HEK293T (cell line): ENCODE measurements around the gene LRRC4C.

ENCODE experiments used
- CTCF ChIA-PET: fragments of 350-600 bp; formaldehyde crosslinking; extraction: SDS; loops from one replicate; lab custom pipeline; 2021; ENCODE audit warnings: antibody characterized with exemption, inconsistent platforms; lab: Yijun Ruan, JAX
- POLR2A ChIA-PET: fragments of 350-600 bp; formaldehyde crosslinking; extraction: SDS; loops from one replicate; lab custom pipeline; 2020; ENCODE audit warnings: antibody characterized with exemption, inconsistent platforms; lab: Yijun Ruan, JAX
- DNase-seq: peaks from one replicate; pipeline ENCODE4 v3.0.0; 2012; ENCODE audit warnings: mixed read lengths; ENCODE audit errors: extremely low spot score
- BHLHE40 ChIP-seq: fragments of 450-650 bp; IDR thresholded peaks from 2 replicates; pipeline ENCODE4 v1.6.1; 2016; ENCODE audit warnings: mild to moderate bottlenecking, moderate library complexity, borderline replicate concordance
- CTBP1 ChIP-seq: fragments of 450-650 bp; IDR thresholded peaks from 2 replicates; pipeline ENCODE4 v1.6.1; 2016; ENCODE audit warnings: borderline replicate concordance
- ELF4 ChIP-seq: fragments of 450-650 bp; IDR thresholded peaks from 2 replicates; pipeline ENCODE4 v1.6.1; 2017; ENCODE audit warnings: antibody characterized with exemption
- FOXA1 ChIP-seq: fragments of 450-650 bp; IDR thresholded peaks from 2 replicates; pipeline ENCODE4 v1.6.1; 2016; ENCODE audit warnings: mild to moderate bottlenecking
- FOXK2 ChIP-seq: fragments of 450-650 bp; IDR thresholded peaks from 2 replicates; pipeline ENCODE4 v1.6.1; 2016; ENCODE audit warnings: mild to moderate bottlenecking
- FOXM1 ChIP-seq: fragments of 450-650 bp; IDR thresholded peaks from 2 replicates; pipeline ENCODE4 v1.6.1; 2017; ENCODE audit warnings: mild to moderate bottlenecking, borderline replicate concordance
- HDGF ChIP-seq: fragments of 450-650 bp; IDR thresholded peaks from 2 replicates; pipeline ENCODE4 v1.6.1; 2017; ENCODE audit warnings: antibody characterized with exemption, borderline replicate concordance
- L3MBTL2 ChIP-seq: fragments of 450-650 bp; conservative IDR thresholded peaks from 2 replicates; pipeline ENCODE4 v1.6.1; 2016; ENCODE audit warnings: mild to moderate bottlenecking
- NFRKB ChIP-seq: fragments of 450-650 bp; IDR thresholded peaks from 2 replicates; pipeline ENCODE4 v1.6.1; 2016; ENCODE audit warnings: mild to moderate bottlenecking, moderate library complexity
- SUZ12 ChIP-seq: fragments of 450-650 bp; IDR thresholded peaks from 2 replicates; pipeline ENCODE4 v1.6.1; 2016; ENCODE audit warnings: mild to moderate bottlenecking
- TARDBP ChIP-seq: fragments of 450-650 bp; IDR thresholded peaks from 2 replicates; pipeline ENCODE4 v1.6.1; 2016
- ZNF384 ChIP-seq: fragments of 450-650 bp; IDR thresholded peaks from 2 replicates; pipeline ENCODE4 v1.6.1; 2016
- TF ChIP-seq, protein P1 (sequence below): fragments of 450-650 bp; IDR thresholded peaks from 2 replicates; pipeline ENCODE4 v1.6.1; 2016

The LRRC4C gene

DNA sequence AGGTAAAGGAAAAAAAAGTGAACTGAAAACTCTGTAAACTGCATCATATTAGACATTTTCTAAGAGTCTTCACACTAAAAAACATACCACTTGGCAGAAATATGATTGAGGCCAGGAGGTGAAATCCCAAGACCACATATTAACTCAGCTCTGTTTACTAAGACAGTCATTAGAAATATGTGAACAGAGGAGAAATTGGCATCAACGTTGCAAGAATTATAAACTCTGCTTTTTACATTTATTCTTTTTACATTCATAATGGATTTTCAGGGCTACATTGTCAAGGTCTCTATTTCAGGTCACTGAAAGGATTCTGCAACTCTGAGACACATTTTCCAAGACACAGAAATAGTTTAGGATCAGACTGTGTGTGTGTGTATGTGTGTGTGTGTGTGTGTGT lies 1364.0 kb downstream of the LRRC4C start:
- ChIA-PET CTCF (no interaction called here), POLR2A (no interaction called here)
- TF ChIP-seq NFRKB (no peak), TARDBP (no peak), FOXM1 (no peak), HDGF (no peak), SUZ12 (no peak), CTBP1 (no peak)
- no peak for DNase-seq

DNA sequence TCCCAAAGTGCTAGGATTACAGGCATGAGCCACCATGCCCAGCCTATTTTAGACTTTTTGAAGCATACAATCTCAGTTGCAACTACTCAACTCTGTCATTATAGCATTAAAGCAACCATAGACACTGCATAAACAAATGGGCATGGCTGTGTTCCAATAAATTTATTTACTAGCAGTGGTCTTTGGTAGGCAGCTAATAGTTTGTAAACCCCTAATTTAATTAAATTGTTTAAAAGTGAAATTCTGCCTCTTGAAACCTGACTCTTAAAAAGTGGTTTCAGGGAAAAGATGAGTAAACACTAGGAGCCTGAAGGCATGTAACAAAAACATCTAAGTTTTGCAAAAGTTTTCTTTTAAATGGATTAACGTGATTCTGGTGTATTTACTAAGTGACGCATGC lies 1364.5 kb downstream of the LRRC4C start:
- ChIA-PET POLR2A (no interaction called here), CTCF (no interaction called here)
- TF ChIP-seq NFRKB (no peak), CTBP1 (no peak), L3MBTL2 (no peak), BHLHE40 (no peak), FOXM1 (no peak), TARDBP (no peak), ZNF384 (no peak), FOXK2 (no peak), ELF4 (no peak), FOXA1 (no peak)
- TF ChIP-seq, protein P1, sequence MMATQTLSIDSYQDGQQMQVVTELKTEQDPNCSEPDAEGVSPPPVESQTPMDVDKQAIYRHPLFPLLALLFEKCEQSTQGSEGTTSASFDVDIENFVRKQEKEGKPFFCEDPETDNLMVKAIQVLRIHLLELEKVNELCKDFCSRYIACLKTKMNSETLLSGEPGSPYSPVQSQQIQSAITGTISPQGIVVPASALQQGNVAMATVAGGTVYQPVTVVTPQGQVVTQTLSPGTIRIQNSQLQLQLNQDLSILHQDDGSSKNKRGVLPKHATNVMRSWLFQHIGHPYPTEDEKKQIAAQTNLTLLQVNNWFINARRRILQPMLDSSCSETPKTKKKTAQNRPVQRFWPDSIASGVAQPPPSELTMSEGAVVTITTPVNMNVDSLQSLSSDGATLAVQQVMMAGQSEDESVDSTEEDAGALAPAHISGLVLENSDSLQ: no peak
- DNase-seq: no peak

DNA sequence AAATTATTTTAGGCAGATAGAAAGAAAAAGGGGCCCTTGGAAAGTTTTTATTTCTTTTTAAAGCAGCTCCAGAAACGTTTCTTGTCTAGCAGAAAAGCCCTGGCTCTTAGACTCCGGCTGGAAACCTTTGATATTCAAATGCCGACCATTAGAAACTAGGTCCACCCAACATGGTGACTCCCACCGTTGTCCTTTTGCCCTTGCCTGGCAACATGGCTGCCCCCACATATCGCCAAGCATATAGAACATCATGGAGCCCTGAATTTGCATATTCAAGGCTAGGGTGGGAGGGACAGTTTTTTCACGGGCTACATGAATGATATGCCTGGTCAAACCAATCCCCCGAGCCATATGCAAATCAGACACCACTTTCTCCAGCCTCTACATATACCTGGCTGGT lies 1379.0 kb downstream of the LRRC4C start:
- no peak for TF ChIP-seq L3MBTL2
- no peak for TF ChIP-seq HDGF
- TF ChIP-seq, protein P1: no peak
- no peak for TF ChIP-seq FOXA1
- no peak for TF ChIP-seq NFRKB
- no peak for TF ChIP-seq CTBP1
- no peak for TF ChIP-seq TARDBP
- no peak for TF ChIP-seq FOXK2
- no peak for TF ChIP-seq BHLHE40
- CTCF ChIA-PET: no interaction called here
- DNase-seq: no peak
- POLR2A ChIA-PET: no interaction called here
